NK-92 treated with Interleukin-12 subunit alpha and Interleukin-12 subunit beta, amount 100 ng/mL, for 24 hours (cell line): ENCODE data around the gene ITPKC.
A peak's percentile ranks its signal among the peaks of the same experiment; 100 is the strongest.

Experiments
- DNase-seq: peaks from one replicate; lab custom pipeline; 2025; lab: John Stamatoyannopoulos, UW

Gene ITPKC

DNA sequence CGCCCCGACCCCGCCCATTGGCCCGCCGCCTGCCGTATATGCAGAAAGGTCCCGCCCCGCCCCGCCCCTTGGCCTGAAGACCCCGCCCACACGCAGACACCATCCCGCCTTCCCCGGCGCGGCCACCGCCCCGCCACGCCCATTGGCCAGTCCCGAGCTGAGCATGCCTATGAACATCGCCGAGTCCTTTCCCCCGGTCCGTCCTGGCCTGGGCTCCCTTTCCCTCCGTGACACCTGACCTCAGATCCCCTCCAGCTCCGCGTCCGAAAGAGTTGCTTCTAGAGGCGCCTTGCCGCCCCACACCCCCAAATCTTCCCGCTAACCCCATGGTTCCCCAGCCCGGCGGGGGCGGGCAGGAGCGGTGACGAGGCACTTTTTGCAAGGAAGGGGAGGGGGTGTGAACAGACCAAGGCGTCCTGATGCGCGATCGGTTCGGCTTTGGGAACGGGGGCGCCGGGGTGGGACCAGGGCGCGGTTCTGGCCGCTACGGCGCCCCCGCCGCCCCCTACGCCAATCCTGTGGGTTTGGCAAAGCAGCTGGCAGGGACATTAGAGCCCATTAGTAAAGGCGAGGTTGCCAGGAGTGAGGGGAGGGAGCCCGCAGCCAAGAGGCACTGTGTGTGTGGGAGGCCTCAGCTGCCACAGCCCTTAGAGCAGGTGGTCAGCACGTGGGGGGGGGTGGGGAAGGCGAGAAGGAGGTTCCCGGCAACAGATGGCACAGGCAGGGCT is 26.1 kb upstream of the ITPKC start:
- DNase-seq: peak; percentile 65

GRCh38 chr19:40691421-40692211 is 25.3 kb upstream of the ITPKC start:
- no peak for DNase-seq

- DNase-seq: no peak
These were observed 24.7 kb upstream of the ITPKC start for GRCh38 chr19:40692212-40692551.

- no peak for DNase-seq
These were observed 23.6 kb upstream of the ITPKC start for GRCh38 chr19:40693150-40693788.

- no peak for DNase-seq
These were observed 23.0 kb upstream of the ITPKC start for GRCh38 chr19:40693896-40694295.

GRCh38 chr19:40695881-40696280 is 21.0 kb upstream of the ITPKC start:
- no peak for DNase-seq

GRCh38 chr19:40697007-40697406 is 19.9 kb upstream of the ITPKC start:
- DNase-seq: no peak

DNA sequence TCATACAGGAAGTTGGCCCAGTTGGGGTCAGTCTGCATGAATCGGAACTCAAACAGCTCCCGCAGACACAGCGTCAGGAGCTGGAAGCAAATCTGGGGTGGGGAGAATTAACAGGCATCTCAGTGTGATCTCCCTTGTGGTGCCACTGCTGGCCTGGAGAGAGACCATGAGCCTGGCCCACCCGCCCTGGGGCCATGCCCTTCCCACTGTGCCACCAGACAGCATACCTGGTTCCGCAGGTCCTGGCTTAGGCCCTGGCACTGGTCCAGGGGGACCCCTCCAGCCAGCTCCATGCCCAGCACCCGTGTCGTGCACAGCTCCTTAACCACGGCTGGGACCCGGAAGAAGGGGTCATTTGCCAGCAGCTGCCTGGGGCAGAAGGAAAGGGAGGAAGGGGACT is 16.8 kb upstream of the ITPKC start:
- DNase-seq: no peak

- DNase-seq: no peak
These were observed 15.2 kb upstream of the ITPKC start for GRCh38 chr19:40701758-40702157.

DNA sequence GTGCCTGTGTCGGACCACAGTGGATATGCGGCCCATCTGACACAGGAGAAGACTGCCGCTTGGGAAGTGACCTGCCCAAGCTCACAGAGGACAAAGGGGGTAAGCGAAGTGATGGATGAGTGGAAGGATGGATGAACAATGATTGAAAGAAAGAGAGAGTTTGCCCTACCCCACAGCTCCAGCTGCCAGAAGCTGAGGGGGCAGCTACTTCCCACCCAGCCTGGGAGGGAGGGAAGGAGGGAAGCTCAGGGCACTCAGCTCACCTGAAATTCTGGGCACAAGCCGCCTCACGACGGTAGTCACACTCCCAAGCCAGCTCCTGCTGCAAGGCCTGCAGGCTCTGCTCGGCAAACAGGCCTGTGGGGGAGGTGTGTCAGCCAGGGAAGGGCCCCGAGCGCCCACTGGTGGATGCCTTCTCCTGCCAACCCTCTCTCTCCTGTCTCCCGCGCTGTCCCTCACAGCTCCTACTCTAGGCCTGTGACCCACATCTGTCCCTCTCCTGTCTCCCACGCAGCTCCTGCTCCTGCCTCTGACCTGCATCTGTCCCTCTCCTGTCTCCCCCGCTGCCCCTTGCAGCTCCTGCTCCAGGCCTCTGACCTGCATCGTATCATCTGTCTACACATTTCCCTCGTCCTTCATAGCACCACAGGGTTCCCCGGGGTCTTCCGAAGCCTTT is 14.4 kb upstream of the ITPKC start:
- no peak for DNase-seq

DNA sequence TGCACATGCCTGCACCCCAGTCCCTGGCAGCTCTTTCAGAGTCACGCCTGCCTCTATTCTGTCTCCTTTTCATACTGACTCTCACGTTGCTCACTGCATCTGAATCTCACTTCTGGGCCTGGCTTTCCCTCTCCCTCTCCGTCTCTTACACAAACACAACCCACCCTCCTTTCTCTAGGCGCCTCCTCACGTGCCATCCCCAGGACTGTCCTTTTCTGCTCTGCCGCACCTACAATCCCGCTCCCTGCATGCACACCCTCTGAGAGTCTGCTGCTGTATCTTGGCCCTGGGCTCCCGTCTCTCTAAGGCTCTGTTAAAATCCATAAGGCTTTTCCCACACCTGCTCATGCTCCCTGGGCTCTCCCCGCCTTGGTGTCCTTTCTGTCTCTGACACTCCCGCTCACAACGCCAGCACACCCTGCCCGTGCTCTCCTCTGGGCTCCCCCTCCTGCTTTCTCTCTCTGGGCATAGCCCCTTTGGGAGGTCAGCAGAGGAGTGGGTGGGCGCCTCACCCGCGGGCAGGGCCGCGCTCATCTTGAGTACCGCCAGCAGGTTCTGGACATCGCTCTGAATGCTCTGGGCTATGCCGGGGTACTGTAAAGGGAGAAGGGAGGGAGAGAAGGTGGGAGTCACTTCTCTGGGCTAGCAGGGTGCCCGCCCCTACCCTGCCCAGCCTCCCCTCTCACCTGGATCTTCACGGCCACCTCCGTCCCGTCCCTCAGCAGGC is 13.7 kb upstream of the ITPKC start:
- DNase-seq: no peak

GRCh38 chr19:40704491-40705361 is 12.2 kb upstream of the ITPKC start:
- no peak for DNase-seq

DNA sequence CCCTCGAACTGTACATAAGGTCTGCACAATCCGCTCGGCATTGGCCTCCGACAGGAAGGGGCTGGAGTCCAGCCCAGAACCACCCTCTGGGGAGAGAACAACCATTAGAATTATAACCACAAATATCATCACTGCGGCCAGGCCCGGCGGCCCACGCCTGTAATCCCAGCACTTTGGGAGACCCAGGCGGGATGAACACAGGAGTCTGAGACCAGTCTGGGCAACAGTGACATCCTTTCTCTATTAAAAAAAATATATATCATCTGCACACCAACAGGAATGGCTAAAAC is 11.6 kb upstream of the ITPKC start:
- DNase-seq: no peak

- DNase-seq: no peak
These were observed 10.8 kb upstream of the ITPKC start for GRCh38 chr19:40705950-40706619.

- DNase-seq: no peak
These were observed 9.3 kb upstream of the ITPKC start for GRCh38 chr19:40707615-40708014.

GRCh38 chr19:40709817-40710216 is 7.1 kb upstream of the ITPKC start:
- no peak for DNase-seq

GRCh38 chr19:40713939-40714338 is 3.0 kb upstream of the ITPKC start:
- no peak for DNase-seq

- DNase-seq: peak; percentile 89
These were observed 2.2 kb upstream of the ITPKC start for GRCh38 chr19:40714441-40715299.

- DNase-seq: peak; percentile 18
These were observed 856 bp upstream of the ITPKC start for GRCh38 chr19:40716031-40716481.
